Fibroblast of pulmonary artery (primary cell): ENCODE results near the gene RUNDC3A.

Source experiments
- DNase-seq: peaks from one replicate; pipeline ENCODE4 v3.0.0-alpha.2; 2010; ENCODE audit warnings: low read depth
- H3K4me3 ChIP-seq: replicated peaks from 2 replicates; pipeline ENCODE4 v1.5.1; 2011; ENCODE audit warnings: low read depth, mild to moderate bottlenecking, control low read depth, low read length, moderate library complexity
- TF ChIP-seq, protein P1 (sequence below): IDR thresholded peaks from 2 replicates; pipeline ENCODE4 v1.5.1; 2011; ENCODE audit warnings: mild to moderate bottlenecking, control low read depth, low read length, inconsistent platforms; ENCODE audit errors: missing control alignments

RUNDC3A gene

GRCh38 chr17:44307387-44308186, 814 bp upstream of the RUNDC3A start:
- DNase-seq: peak; percentile 46
- H3K4me3 ChIP-seq: no peak overlapping the region
- TF ChIP-seq, protein P1, sequence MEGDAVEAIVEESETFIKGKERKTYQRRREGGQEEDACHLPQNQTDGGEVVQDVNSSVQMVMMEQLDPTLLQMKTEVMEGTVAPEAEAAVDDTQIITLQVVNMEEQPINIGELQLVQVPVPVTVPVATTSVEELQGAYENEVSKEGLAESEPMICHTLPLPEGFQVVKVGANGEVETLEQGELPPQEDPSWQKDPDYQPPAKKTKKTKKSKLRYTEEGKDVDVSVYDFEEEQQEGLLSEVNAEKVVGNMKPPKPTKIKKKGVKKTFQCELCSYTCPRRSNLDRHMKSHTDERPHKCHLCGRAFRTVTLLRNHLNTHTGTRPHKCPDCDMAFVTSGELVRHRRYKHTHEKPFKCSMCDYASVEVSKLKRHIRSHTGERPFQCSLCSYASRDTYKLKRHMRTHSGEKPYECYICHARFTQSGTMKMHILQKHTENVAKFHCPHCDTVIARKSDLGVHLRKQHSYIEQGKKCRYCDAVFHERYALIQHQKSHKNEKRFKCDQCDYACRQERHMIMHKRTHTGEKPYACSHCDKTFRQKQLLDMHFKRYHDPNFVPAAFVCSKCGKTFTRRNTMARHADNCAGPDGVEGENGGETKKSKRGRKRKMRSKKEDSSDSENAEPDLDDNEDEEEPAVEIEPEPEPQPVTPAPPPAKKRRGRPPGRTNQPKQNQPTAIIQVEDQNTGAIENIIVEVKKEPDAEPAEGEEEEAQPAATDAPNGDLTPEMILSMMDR: no peak

DNA sequence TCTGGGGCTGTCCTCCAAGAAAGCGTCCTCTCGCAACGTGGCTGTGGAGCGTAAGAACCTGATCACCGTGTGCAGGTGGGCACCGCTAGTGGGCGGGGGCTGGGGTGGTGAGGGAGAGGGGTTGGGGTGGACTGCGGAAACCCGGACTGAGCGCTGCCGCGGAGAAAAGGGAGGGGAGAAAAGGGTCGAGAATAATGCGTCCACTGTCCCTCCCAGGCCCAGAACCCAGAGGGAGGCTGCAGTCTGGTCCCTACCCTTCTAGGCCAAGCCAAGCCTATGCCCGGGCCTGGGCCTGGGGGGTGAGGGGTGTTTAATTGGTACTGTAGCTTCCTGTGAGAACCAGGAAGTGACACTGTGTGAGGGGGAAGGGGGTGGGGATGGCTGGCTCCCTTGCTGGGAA, 464 bp downstream of the RUNDC3A start:
- peak overlapping the region; percentile 14 for H3K4me3 ChIP-seq
- DNase-seq: no peak
- TF ChIP-seq, protein P1: no peak

DNA sequence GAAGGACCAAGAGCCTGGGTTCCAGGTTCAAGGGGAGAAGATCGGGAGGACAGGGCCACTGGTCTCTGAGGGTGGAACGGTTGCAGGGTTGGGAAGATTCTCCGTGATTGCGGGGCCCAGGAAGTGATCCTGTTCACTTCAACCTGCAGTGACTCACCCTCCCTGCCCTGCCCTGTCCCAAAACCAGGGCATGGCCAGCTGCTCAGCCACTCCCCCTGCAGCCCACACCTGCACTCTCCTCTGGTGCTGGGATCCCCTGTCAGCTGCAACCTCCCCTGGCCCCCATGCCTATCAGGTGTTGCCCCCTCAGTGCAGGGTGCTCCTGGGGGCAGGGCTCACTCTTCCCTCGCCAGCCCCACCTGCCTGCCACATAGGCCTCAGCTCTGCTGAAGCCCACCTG, 1.1 kb downstream of the RUNDC3A start:
- DNase-seq: no peak
- H3K4me3 ChIP-seq: no peak overlapping the region
- TF ChIP-seq, protein P1: no peak

DNA sequence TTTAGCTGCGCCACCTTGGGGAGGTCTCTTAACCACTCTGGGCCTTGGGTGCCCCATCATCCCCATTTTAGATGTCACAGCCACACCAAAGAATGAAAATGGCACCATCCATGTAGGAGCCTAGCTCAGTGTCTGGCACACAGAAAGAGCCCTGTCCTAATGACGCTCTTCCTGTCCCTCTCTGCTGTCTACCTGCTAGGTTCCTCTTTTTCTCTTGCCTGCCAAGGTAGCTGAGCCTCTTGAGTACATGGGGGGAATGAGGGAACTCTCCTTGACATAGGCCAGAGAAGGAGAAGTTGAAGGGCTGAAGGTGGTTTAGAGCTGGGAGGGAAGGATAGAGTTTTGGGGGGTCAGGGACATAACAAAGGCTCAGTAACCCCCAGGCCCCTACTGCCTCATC, 1.8 kb downstream of the RUNDC3A start:
- TF ChIP-seq, protein P1: no peak
- no peak for DNase-seq
- H3K4me3 ChIP-seq: no peak overlapping the region

GRCh38 chr17:44310609-44311376, 2.4 kb downstream of the RUNDC3A start:
- TF ChIP-seq, protein P1: no peak
- no peak overlapping the region for H3K4me3 ChIP-seq
- DNase-seq: no peak

DNA sequence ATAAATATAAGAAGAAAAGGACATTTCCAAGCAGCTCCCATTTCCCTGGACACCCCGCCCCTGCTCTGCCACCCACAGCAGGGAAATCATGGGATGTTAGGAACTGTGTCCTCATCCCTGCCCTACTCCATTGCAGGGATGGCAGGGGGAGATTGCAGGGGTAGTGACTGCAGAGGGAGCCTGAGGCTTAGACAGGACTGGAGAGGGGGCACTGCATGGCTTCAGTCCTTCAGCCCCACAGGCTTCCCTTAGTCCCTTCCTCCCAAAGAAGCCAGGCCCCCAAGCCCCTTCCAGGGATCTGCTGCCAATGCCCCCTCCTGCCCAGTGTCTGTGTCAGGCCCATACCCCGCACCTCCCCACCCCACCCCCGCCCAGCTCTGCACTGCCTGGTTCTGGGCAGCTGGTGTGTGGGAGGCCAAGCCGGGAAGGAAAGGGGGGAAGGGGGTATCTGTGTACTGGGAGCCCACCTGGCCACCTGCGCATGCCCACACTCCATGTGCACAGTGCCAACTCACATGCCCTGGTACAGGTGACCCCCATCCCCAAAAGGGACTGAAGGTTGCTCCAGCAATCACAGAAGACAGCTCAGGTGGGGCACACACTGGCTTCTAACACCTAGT, 3.3 kb downstream of the RUNDC3A start:
- TF ChIP-seq, protein P1: no peak
- DNase-seq: no peak
- H3K4me3 ChIP-seq: no peak overlapping the region
